IPS-NIHi7 (cell line): Measurements from ENCODE around the gene CYSRT1.

Experiments
- DNase-seq: peaks from one replicate; pipeline ENCODE4 v3.0.0; 2012; ENCODE audit warnings: mixed read lengths; ENCODE audit errors: extremely low spot score

CYSRT1 gene

DNA sequence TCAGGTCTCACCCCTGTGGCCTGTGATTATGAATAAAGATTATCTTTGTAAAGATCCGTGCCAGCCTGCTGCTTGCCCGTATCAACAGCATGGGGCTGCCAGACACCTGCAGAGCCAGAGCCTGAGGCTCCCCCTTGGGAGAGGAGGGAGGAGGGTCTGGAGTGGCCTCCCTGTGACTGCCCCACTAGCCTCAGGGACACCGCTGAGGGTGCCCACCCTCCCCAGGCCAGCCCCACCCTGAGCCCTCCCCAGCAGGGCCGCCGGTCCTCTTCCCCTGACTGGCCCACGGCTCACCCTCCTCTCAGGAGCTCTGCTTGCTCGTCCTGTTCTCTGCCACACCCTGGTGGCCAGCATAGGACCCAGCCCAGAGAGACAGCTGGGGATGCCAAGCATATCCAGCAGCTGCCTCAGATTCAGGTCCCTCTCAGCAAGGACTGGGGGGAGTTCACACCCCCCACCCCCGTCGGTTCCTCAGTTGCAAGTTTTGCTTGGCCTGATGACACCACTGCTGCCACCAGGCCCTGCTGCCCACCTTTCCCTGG lies 34.6 kb upstream of the CYSRT1 start:
- no peak for DNase-seq

DNA sequence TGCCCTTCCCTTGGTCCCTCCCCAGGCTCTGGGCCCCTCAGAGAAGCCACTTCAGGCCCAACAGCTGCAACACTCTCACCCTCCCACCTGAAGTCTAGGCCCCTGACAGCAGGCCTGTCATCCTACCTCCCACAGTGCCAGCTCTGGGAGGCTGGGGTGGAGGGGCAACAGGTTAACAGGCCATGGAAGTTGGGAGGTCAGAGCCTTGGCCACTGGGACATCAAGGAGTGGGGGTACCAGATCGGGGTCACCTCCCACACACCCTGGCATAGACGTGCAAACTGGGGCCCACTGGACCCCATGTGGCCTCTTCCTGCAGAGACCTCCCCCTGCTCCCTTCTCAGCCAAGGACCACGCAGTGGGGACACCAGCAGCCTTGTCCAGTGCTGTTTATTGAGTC lies 33.7 kb upstream of the CYSRT1 start:
- no peak for DNase-seq

GRCh38 chr9:137191691-137192447 lies 33.1 kb upstream of the CYSRT1 start:
- no peak for DNase-seq

- DNase-seq, result no peak
These were observed 32.6 kb upstream of the CYSRT1 start for GRCh38 chr9:137192448-137192780.

GRCh38 chr9:137192859-137193258 lies 32.1 kb upstream of the CYSRT1 start:
- no peak for DNase-seq

- DNase-seq, result no peak
These were observed 31.2 kb upstream of the CYSRT1 start for GRCh38 chr9:137193771-137194170.

GRCh38 chr9:137194388-137194787 lies 30.6 kb upstream of the CYSRT1 start:
- DNase-seq, result no peak

DNA sequence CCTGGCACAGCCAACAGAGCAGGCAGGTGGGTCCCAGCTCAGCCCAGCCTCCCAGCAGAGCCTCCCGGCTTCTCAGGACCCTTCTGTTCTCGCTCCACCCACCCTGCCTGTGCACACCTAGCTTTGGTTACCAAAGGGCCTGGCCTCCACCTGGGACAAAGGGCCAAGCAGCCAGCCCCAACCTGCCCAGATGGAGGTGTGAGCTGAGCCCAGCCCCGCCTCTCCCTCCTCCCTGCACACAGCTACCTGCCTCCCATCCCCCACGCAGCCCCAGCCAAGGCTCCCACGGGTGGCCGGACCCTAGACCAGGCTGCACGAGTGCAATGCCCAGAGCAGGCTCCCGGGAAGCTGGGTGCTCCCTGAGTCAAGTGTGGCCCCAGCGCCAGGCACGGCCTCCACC lies 30.1 kb upstream of the CYSRT1 start:
- DNase-seq, result no peak

GRCh38 chr9:137195525-137196220 lies 29.3 kb upstream of the CYSRT1 start:
- DNase-seq, result no peak

DNA sequence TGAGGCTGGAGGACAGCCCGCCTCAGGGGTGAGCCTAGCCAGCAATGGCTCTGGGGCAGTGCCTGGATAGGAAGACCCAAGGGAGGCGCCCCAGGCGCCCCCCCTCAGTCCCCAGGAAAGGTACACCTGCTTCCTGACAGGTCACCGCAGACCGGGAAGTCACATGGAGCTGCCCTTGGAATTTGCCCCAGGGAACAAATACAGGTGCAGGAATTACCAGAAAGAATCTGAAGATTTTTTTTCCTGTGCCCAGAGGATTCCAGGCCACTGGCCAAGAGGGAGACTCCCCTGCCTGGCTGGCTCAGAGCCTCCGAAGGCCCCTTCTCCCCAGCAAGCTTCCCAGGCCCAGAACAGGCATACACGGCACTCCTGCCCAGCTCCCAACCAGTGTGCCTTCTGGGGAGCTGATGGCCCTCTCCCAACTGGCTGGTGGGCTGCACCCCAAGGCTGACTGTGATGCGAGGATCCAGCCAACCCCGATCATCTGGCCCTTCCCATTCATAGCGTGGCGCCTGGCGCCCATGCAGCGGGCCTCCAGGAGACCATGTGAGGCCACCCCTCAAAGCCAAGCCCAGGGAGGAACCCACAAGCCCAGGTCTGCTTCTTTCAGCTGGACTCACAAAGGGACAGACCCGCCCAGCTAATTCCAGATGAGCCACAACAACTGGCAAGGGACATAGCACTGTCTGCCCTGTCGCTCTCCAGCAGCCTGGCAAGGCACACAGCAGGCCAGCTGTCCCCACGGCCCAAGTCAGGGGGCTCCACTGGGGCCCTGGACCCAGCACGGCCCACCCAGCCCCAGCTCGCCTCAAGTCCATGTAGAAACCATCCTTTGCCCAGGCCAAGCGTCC lies 26.7 kb upstream of the CYSRT1 start:
- DNase-seq, result no peak

DNA sequence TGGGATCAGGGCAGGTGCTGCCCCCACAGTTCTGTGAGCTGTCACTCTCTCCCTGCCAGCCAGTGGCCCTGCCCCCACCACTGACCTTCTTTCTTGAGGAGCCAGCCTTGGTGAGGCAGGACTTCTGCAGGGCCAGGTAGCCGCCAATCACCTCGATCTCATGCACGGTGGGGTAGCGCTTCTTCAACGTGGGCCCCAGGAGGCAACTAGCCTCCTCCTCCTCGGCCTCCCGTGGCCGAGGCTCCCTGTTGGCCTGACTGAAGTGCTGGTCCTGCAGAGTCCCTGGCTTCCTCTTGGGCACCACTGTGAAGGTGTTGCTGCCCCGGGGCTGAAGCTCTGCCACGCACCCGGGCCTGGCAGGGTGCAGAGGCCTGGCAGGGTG lies 26.1 kb upstream of the CYSRT1 start:
- DNase-seq, result no peak

DNA sequence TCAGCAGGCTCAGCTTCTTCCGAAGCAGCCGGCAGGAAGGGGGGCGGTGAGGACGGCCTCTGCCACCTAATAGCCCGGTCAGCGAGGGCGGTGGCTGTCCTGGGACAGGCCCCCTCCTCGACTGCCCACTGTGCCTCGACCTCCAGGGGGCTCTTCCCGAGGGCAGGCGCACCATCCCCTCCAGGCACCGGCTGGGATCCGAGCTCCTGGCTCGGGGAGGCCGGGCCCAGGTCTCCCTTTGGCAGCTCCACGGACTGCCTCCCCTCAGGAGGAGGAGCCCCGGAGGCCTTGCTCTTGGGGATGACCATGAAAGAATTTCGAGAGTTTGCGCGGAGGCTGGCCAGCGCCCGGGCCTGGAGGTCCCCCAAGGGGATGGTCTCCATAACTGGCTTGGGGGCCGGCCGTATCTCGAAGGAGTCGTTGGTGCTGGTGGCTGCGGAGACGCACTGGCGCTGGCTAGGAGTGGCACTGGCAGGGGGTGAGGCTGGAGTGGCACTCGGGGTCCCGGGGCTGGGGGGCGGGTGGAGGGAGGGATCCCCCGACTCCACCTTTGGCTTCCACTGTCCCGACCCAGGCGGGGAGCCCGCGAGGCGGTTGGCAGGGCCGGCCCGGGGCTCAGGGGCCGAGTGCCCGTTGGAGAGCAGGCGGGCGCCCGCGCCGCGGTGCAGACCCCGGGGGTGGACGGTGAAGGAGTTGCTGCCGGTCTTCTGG lies 25.4 kb upstream of the CYSRT1 start:
- no peak for DNase-seq

DNA sequence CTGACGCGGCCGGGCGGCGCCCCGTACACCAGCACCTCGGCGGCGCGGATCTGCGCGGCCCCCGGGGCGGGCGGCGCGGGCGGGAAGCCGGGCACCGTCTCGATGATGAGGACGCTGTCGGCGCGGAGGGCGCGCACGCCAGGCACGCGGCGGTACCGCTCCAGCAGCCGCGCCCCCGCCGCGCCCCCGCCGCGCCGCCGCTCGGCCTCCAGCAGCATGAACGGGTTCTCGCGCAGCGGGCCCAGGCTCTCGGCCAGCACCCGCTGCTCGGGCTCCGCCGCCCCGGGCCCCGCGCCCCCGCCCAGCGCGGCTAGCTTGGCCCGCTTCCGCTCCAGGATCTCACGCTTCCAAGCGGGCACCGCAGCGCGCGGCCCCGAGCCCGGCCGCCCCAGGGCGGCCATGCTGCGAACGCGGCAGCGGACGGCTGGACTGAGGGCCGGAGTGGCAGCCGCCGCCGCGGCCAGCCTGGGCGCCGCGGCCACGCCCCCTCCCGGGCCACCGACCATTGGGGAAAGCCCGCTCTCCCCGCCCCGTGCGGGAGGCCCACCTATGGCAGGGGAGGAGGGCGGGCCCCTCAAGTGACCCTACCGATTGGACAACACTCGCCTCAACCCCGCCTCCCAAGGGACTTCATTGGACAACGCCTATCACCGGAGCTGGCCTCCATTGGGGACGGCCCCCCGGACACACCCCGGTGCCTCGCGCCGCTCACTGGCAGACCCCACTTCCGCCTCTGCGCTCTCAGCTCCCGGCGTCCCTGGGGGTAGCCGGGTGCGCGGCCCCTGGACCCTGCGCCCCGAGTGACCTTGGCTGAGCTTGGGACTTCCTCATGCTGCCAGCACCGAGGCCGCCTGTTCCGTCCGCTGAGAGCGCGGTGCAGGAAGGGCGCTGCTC lies 24.4 kb upstream of the CYSRT1 start, which contains the start of gene TPRN:
Gene TPRN (minus strand): TSS at position 431 of the 894 bp plus-strand sequence. CDS start 30 bp downstream, at position 401.
- peak; percentile 100 for DNase-seq

DNA sequence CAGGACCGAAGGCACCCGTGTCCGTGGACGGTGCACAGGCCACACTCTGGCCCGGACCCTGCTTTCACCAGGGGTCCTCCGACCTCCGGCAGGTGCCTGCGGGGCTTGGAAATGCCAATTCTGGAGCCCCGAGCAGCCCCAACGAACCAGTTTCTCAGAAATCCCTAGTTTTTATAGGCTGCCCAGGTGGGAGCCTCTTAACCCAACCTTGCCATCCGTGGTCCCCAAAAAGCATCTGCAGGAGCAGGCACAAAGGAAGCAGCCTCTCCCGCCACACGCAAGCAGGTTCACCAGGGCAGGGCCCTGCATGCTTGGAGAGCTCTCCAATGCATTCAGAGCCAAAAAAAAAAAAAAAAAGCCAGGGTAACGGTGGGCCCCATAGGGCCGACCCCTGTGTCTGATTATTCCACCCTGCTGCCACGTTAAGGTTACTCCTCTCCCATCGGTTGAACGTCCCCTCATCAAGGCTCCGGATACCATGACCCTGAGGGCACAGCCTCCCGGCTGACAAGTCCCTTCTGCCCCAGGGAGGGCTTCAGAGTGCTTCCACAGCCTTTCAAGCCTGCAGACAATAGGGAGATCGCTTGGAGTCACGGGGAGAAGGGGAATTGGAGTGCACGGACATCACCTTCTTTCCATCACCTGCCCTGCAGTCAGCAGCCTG lies 23.6 kb upstream of the CYSRT1 start:
- DNase-seq, result no peak

- DNase-seq, result no peak
These were observed 22.0 kb upstream of the CYSRT1 start for GRCh38 chr9:137202966-137203365.

DNA sequence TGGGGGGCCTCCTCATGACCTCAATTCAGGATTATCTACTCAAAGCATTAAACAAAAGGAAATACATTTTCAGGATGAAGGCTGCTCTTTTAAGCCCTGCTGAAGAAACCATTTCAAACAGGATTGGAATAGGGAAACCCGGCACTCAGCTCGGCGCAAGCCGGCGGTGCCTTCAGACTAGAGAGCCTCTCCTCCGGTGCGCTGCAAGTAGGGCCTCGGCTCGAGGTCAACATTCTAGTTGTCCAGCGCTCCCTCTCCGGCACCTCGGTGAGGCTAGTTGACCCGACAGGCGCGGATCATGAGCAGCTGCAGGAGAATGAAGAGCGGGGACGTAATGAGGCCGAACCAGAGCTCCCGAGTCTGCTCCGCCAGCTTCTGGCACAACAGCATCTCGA lies 20.2 kb upstream of the CYSRT1 start:
- no peak for DNase-seq

GRCh38 chr9:137205126-137206069 lies 19.6 kb upstream of the CYSRT1 start, which contains the start of the genes NDOR1 and TMEM203:
TSS of gene NDOR1 (plus strand) at chr9:137205700. CDS start at chr9:137205778, 78 bp downstream.
TSS of gene TMEM203 (minus strand) at chr9:137205648. CDS start at chr9:137205414, 234 bp downstream.
- peak; percentile 92 for DNase-seq

DNA sequence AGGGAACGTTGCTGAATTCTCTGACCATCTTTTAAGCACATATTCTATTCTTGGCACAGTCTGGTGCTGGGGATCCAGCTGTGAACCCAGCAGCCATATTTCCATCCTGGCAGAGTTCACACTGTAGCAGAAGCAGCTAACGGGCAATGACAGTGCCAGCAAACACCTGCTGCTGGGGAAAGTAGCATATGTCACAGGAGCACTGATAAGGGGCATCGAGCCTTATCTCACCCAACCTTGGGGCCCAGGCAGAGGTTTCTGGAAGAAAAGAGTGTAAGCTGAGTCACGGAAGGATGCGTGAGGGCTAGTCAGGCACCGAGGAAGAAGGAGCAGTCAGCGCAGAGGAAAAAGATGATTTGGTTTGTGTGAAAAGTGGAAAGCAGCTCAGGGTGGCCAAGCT lies 18.4 kb upstream of the CYSRT1 start:
- DNase-seq, result no peak

DNA sequence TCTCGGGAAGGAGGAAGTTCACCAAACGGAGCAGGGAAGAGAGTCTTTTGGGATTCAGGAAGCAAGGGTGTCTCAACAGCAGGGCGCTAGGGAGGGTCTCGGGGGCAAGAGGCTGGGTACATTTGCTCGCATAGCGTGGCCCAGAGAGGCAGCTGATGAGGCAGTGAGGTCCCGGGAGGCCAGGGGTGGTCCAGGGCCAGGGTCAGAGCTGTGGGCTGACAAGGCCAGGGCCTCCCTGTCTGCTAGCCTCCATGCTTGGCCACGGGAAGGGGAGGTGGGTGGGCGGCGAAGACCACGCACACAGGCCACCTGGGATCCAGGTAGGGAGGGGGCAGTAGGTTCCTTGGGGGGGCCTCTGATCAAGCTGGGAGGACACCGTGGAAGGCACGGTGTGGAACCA lies 13.4 kb upstream of the CYSRT1 start:
- no peak for DNase-seq
